HG02763 (cell line): ENCODE measurements around the gene SDCCAG8.
A peak's percentile ranks its signal among the peaks of the same experiment; 100 is the strongest.

Experiments
- ATAC-seq: cut with Tn5 transposase; IDR thresholded peaks from one replicate; pipeline ENCODE4 v1.9.1; 2021; ENCODE audit warnings: mild to moderate bottlenecking, moderate library complexity; ENCODE audit not compliant: unreplicated experiment

The SDCCAG8 gene

DNA sequence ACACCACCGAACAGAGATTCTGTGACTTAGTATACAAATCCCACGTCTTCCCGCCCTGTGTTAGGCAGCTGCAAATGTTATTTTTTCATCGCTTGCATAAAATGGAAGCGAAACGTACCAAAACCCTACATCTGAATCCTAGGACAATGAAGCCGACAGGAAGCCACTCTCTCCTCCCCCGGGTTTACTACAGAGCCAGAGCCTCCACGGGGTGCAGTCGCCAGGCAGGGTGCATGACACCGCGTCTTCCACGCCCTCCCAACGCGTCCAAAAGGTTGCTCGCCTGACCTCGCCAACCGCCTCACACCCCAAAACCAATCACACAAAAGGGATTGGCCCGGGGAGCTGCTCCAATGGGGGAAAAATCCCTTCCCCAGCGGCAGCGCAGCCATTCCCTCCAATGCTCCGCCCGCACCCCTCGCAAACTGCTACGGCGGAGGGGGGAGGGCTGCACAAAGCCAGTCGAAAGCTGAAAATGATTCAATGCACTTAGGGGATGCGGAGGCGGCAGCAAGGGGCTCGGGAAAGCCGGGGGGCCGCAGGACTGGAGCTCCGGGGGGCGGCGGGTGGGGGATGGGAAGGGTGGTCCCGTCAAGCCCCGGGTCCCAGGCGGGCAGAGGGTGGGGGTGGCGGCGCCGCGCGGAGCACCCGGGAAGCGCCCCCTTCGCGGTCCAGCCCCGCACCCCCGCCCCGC lies 1.5 kb upstream of the SDCCAG8 start:
- peak; percentile 10 for ATAC-seq

- peak; percentile 46 for ATAC-seq
These were observed 682 bp upstream of the SDCCAG8 start, which contains the start of gene CEP170 for GRCh38 chr1:243254927-243255790. Gene CEP170 (minus strand): TSS chr1:243255281. CDS start chr1:243225280, 30,001 bp downstream.

GRCh38 chr1:243256590-243256989 lies 749 bp downstream of the SDCCAG8 start:
- no peak for ATAC-seq

DNA sequence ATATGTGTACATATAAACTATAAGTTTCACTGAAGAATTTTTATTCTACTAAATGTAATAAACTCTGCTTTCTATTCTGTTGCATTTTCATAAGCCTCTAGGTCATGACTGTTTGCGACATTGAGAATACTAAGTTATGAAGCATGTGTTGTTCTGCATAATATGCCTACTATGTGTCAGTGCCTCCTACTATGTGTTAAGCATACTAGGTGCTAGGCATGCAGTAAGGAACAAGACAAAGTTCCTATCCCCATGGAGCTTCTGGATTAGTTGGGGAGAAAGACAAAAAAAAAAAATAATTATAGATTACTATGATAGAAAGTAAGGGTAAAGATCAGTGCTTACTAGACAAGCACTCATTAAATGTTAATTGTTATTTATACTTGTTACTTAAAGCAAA lies 1.3 kb downstream of the SDCCAG8 start:
- ATAC-seq, result no peak

DNA sequence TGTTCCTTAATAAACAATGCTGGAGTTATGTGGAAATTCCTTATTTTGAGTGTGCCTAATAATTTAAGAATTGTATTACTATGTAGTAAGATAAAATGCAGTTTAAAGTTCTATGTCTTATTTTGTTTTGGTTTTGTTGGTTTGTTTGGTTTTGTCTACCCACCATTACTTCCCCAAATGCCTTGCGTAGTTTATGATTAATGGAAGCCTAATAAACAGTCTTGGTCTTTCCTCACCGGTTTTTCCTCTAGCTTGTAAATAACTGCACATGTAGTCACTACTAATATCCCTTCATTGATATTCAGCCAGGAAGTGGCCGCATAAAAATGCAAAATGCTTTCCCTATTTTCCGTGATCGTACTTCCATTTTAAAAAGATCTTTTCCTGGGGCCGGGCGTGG lies 2.9 kb downstream of the SDCCAG8 start:
- ATAC-seq, result no peak

DNA sequence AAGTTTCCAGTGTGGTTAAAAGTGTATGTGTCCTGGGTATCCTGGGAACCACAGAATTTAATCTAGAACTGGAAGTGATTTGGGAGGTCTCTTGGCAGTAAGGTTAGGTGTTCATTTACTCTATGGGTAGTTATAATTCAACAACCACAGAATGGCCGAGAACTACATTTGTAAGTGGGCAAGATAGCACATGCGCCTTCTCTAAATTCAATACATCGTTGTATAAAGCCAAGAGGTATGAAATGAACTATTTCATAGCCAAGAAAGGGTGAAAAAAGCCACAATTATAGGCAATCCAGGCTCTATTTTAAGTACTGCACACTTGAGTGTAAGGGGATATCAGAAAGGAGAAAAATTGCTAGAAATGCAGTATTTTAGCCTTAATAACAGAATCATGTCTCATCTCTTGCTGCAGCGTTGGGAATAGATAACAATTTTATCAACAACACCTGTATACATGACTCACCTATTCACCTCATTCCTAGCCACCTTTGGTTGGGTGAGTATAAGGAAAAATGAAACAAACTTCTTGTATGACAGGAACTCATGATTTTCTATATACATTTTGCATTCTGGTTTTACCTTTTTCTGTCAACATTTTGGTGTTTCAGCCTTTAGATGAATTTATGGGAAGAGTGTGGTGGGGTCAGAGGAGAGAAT lies 4.5 kb downstream of the SDCCAG8 start:
- no peak for ATAC-seq

- no peak for ATAC-seq
These were observed 5.5 kb downstream of the SDCCAG8 start for GRCh38 chr1:243261390-243261789.

DNA sequence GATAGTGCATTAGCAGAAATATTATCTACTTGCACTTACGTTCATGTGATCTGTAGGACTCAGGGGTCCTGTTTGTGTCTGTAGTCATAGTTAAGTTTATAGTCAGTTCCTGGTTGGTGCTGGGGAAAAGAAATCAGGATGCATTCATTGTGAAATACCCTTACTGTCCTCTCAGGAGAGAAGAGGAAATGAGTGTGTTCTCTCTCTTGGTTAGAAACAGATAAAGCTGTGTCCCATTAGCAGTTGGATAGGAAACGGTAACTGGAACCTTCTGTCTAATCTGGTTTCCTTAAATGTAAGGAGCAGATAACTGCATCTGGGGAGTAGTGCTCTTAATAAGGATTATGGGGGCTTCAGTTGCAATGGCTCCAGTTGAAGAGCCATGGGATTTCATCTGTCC lies 8.9 kb downstream of the SDCCAG8 start:
- ATAC-seq, result peak; percentile 43

DNA sequence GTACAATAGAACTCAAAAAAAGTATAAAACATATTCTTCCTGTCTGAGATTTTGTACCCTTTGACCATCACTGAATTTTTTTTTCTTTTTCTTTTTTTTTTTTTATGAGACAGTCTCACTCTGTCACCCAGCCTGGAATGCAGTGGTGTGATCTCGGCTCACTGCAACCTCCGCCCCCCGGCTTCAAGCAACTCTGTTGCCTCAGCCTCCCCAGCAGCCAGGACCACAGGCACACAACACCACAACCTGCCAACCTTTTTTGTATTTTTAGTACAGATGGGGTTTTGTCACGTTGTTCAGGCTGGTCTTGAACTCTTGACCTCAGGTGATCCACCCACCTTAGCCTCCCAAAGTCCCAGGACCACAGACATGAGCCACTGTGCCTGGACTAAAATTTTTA lies 10.4 kb downstream of the SDCCAG8 start:
- no peak for ATAC-seq

- ATAC-seq, result no peak
These were observed 11.6 kb downstream of the SDCCAG8 start for GRCh38 chr1:243267471-243267880.

- no peak for ATAC-seq
These were observed 12.2 kb downstream of the SDCCAG8 start for GRCh38 chr1:243267914-243268653.

GRCh38 chr1:243268751-243269460 lies 13.1 kb downstream of the SDCCAG8 start:
- ATAC-seq, result no peak

DNA sequence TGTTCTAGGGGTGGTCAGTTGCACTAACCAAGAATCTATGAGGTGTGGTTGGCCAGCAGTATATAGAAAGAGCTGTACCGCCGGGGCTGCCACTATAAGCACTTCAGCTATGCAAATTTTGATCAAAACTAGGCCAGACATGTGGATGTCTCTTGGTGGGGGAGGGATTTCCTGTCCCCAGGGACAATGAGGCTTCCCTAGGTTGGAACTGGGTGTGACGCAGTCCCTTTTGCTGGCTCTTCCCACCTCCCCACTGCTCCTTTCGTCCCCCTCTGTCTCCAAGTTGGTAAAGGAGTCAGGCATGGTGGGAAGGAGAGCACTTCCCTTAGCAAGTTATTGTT lies 13.6 kb downstream of the SDCCAG8 start:
- ATAC-seq, result peak; percentile 55

DNA sequence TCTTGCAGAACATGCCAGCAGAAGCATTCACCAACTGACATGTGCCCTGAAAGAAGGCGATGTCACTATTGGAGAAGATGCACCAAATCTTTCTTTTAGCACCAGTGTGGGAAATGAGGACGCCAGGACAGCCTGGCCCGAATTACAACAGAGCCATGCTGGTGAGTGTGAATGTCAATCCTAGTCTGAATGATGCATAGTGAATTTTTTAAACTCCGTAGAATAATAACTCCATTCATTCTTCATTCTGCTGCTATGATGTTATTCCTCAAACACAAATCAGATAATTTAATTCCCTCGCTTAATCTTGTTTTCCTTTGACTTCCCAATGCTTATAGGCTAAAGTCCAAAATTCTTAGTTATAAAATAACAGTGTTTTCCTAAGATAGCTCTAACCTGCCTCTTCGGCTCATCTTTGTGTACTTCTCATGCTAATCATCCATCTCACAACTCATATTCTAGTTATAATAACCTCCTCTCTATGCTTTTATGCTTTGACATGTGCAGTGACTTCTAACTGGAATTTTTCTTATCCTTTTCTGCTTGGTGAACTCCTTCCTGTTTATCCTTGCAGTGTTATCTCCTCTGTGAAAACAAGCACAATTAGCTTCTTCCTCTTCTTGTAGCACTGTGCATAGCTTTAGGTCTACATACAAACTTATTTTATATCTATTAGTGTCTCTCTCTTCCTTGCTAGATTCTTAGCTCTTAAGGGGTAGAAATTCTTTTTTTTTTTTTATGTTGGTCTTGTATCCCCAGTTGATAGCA lies 14.4 kb downstream of the SDCCAG8 start:
- ATAC-seq, result no peak

GRCh38 chr1:243271996-243272395 lies 16.2 kb downstream of the SDCCAG8 start:
- ATAC-seq, result no peak

DNA sequence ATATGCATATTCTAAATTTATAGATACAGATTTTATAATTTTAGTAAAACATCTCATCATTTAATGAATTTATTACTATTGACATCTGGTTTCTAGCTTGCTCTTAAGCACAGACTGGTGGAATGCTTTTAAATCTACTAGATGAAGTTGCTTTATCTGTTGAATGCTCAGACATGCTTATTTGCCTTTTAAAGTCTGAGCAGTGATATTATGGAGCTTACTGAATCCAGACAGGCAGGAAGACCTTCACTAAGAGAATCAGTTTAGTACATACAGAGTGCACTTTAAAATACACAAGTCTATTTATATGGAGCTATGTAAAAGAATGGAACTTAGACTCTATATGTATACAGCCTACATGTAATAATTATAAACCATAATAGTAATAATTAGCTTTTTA lies 16.6 kb downstream of the SDCCAG8 start:
- no peak for ATAC-seq

GRCh38 chr1:243273506-243273905 lies 17.7 kb downstream of the SDCCAG8 start:
- no peak for ATAC-seq

- no peak for ATAC-seq
These were observed 18.1 kb downstream of the SDCCAG8 start for GRCh38 chr1:243273945-243274344.

- no peak for ATAC-seq
These were observed 19.5 kb downstream of the SDCCAG8 start for GRCh38 chr1:243275316-243275715.
